Stimulated activated CD4-positive, alpha-beta T cell treated with anti-CD3 and anti-CD28 coated beads, TNF-alpha, amount 100 ng/mL, for 24 hours (primary cell): ENCODE measurements around the gene LMLN.
A peak's percentile ranks its signal among the peaks of the same experiment; 100 is the strongest.
"Not testable (repeated sequence)": the region's sequence is repeated elsewhere in the genome, so short reads cannot be mapped to it uniquely, and the experiment has no call there.

Experiments used
- DNase-seq, 3 experiments: peaks; one replicate each; pipeline ENCODE4 v3.0.0-alpha.2; 2020; ENCODE audit warnings: low read depth in 3 of 3

LMLN gene

DNA sequence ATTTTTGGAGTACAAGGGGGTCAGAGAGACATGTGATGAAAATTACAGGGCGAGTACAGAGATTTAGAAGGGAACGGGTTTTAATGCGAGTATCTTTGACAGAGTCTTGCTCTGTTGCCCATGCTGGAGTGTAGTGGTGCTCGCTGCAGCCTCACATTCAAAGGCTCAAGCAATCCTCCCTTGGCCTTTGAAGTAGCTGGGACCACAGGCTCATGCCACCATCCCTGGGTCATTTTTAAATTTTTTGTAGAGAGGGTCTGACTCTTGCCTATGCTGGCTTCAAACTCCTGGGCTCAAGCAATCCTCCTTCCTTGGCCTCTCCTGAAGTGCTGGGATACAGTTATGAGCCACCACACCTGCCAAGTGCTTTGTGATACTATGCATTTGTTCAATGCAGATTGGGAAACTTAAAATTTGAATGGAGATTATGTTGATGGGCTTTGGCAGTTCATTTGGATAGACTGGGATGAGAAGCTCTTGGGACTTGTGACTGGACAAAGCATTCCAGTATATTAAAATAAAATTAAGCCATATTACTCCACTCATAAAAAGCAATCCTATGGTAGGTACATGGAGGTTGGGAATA lies 4.0 kb upstream of the LMLN start:
- no peak for DNase-seq

DNA sequence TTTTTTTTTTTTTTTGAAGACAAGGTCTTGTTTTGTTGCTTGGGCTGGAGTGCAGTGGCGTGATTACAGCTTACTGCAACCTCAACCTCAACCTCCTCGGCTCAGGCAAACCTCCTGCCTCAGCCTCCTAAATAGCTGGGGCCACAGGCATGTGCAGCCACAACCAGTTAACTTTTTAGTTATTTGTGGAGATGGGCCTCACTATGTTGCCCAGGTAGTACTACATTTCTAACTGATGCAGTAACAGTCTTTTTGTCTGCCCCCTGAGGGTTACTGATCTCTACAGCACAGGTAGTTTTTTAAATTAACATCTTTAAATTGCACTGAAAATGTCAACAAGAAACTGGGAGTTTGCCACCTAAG lies 3.4 kb upstream of the LMLN start:
- no peak for DNase-seq

DNA sequence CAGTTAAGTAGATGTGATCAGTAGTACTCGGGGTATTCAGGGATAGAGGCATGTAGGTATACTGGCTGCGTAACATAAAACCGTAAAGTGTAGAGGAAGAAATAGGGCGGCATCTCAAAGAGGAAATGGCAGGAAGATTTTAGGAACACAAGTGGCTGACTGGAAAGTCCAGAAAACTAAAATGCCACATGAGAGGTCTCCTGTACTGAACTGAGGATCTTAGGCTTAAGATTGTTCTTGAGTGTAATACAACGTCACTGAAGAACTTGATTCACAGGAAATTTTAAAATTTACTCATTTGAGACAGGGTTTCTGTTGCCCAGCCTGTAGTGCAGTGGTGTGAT lies 2.3 kb upstream of the LMLN start:
- DNase-seq: no peak

DNA sequence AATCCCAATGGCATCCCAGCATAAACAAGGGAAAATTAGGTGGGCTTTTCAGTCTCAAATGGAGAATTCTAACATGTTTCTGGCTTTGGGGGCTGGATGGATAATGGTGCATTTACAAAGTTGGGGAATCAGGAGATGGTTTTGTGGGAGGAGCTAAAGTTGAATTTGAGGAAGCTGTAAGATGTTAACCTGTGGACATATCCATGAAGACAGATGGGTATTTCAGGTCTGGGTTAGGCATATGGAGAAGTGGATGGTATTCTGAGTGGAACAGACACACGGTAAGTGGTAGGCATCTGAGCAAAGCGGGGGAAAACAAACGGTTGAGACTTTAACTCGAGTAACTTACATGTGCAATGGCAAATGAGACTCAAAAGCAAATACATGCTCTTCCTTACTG lies 1.7 kb upstream of the LMLN start:
- DNase-seq: no peak

DNA sequence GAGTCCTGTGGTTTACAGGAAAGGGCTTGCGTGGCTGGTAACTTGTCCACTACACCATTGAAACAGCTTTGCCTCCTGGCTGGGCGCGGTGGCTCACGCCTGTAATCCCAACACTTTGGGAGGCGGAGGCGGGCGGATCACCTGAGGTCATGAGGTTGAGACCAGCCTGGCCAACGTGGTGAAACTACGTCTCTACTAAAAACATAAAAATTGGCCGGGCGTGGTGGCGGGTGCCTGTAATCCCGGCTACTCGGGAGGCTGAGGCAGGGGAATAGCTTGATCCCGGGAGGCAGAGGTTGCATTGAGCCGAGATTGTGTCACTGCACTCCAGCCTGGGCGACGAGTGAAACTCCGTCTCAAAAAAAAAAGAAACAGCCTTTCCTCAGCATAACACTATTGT lies 1.2 kb upstream of the LMLN start:
- not testable (repeated sequence) for DNase-seq

DNA sequence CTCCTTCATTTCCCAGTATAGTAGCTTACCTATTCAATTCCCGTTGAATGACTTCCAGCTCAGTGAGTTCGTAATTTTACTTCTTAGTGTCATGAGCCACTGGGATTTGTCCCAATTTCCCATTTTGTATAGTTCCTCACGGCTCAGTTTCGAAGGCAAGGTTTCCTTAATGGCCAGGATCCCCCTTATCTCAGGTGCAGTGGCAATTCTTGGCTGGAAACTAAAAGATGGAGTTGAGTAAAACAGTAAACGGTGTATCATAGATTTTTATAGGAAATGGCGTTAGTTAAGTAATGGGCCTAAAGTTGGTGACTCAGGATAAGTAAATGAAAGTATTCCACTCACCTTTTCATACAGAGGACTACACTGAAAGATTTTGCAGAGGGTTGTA lies 522 bp upstream of the LMLN start:
- no peak for DNase-seq

DNA sequence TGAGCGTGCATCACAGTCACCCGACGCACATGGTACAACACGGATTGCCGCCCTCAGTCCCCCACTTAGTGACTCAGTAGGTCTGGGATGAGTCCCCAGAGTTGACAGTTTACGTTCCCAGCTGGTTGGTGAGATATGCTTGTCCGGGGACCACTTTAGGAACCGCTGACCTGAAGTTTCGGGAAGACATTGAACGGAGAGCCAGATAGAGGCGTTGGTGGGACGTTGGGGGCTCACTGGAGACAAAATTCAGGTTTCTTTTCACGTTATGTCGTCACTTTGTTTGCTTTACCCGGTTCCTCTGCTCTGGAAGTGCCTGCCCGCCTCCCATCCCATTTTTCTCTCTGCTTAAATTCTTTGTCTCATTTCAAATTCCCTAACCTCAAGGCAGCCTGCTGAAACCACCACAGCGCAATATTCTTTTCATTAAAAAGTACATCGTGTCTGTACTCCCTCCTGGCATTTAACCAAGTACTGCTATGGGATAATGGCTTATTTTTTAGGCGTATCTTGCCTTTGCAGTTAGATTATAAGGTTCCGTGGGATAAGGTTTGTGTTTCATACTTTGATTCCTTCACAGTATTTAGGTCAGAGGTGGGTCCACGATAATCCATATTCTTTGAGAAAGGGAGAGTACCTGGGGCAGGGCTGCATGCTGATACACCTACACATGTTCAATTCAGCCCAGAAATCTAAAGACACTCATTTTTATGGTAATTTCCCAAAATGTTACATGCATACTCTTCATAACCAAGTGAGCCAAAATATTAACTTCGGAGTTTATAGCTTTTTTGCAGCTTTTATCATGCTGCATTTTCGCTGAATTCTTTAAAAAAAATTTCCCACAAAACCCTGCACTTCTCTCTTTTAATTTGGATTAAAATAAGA lies 921 bp downstream of the LMLN start:
- DNase-seq: peak in 1 of 3 experiments; percentile 56

DNA sequence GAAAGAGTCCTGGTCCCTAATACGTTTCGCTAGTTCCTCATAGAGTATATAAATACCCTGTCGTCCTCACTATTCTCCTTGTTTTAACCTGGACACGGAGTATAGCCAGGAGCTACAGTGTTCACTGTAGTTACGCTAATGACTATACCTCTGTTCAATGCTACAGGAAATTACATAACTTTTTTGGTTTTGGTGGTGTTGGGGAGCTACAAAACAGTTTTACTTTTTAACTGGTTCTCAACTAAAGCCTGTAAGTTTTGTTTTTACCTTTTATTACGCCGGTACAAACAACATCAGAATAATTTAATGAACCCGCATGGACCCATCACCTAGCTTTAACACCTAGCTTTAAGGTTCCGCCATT lies 1.5 kb downstream of the LMLN start:
- no peak for DNase-seq

DNA sequence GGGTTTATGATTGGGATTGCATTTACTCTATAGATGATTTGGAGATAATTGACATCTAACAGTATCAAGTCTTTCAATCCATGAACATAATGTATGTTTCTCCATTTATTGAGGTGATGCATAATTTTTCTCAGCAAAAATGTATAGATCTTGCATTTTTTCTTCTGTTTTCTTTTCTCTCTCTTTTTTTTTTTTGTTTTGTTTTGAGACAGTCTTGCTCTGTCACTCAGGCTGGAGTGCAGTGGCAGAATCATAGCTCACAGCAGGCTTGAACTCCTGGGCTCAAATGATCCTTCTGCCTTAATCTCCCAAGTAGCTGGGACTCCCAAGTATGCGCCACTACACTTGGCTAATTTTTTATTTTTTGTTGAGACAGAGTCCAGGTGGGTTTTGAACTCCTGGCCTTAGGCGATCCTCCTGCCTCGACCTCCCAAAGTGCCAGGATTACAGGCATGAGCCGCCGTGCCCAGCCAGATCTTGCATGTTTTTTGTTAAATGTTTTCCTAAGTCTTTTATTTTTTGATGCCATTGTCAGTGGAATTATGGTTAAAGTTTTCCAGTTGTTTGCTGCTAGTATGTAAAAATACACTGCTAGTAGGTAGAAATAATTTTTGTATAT lies 3.1 kb downstream of the LMLN start:
- no peak for DNase-seq

DNA sequence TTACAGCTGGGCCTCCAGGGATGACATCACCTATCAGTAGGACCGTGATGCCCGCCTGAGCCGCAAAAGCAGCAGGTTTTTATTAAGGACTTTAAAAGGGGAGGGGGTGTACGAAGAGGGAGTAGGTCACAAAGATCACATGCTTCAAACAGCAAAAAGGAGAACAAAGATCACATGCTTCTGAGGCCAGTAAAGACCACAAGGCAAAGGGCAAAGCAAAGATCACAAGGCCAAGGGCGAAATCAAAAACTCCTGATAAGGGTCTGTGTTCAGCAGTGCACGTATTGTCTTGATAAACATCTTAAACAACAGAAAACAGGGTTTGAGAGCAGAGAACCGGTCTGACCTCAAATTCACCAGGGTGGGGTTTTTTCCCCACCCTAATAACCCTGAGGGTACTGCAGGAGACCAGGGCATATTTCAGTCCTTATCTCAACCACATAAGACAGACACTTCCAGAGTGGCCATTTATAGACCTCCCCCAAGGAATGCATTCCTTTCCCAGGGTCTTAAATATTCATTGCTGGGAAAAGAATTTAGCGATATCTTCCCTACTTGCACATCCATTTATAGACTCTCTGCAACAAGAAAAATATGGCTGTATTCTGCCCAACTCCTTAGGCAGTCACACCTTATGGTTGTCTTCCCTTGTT lies 7.4 kb downstream of the LMLN start:
- not testable (repeated sequence) for DNase-seq

DNA sequence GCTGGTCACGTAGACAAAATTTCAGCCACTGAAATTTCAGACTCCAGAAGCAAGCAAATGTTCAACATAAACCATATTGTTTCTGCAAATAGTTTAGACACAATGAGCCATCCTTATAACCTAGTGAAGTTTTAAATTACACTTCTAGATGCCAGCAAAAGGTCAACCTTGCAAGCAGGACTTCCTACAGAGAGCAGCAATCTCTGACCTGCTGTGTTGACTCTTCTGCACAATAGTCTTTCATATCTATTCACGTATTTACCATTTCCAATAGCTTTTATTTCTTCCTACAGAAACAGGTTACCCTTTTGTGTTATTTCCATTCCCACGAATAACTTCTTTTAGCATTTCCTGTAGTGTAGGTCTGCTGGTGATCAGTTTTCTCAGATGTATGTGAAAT lies 10.6 kb downstream of the LMLN start:
- DNase-seq: no peak

DNA sequence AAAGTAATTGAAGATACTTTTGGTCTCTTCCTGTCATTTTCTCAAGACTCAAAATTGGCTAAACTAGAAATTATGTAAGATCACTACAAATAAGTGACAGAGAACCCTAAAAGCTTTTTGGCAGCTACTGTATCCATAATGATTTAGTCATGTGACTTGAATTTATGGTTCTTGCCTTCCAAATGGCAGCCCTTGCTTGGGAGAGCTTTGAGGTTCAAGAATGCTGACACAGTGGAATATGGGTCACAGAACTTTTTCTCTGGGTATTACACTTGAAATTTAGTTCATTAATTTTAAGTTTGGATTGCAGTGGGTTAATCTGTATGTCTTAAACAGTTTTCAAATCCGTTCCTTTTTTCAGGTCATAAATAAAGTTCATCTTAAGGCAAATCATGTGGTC lies 14.0 kb downstream of the LMLN start:
- no peak for DNase-seq

DNA sequence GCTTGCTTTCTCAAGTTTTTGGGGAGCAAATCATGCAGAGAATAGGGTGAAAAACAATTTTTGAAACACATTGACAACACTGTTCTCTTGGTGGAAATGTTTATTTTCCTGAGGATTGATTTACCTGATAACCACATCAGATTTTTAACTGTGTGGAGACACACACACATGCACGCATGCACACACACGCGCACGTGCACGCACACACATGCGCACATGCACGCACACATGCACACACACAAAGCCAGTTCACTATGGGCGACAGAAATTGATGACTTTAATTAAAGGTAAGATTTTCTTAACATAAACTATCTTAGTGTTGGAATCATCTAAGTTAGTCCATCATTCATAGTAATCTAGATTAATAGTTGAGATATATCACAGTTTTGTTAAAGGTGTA lies 15.3 kb downstream of the LMLN start:
- no peak for DNase-seq

DNA sequence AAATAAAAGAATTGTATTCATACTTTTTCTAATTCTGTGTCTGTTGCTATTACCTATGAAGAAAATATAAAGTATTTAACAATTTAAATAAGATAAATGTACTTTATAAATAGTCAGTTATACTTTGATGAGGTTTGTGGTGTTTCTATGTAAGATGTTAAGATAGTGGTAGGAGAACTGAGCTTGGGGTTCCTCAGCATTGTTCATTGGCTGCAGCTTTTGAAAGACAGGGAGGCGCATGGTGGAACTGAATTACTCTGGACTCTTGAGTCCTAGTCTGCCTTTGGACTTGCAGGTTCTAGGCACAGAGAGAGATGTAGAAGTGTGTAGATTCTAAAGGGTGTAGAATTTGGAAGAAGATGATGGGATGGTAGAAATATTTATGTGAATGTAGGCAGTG lies 23.1 kb downstream of the LMLN start:
- DNase-seq: no peak

DNA sequence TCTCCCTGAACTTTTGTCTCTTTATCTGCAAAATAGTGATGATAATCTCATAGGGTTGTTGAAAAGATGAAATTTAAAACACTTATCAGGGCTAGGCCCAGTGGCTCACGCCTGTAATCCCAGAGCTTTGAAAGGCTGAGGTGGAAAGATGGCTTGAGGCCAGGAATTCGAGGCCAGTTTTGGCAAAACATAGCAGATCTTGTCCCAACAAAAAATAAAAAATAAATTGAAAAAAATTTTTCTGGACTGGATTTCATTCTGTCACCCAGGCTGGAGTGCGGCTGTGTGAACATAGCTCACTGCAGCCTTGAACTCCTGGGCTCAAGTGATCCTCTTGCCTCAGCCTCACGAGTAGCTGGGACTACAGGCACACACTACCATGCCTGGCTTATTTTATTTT lies 29.6 kb downstream of the LMLN start:
- no peak for DNase-seq

DNA sequence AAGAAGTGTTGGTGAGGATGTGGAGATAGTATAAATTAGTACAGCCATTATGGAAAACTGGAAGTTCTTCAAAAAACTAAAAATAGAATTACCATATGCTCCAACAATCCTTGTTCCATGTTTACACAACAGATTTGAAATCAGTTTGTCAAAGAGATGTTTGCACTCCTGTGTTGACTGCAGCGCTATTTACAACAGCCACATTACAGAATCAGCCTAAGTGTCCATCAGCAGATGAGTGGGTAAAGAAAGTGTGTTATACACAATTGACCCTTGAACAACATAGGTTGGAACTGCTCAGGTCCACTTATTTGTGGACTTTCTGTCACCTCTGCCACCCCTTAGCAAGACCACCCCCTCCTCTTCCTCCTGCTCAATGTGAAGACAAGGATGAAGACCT lies 34.7 kb downstream of the LMLN start:
- no peak for DNase-seq

DNA sequence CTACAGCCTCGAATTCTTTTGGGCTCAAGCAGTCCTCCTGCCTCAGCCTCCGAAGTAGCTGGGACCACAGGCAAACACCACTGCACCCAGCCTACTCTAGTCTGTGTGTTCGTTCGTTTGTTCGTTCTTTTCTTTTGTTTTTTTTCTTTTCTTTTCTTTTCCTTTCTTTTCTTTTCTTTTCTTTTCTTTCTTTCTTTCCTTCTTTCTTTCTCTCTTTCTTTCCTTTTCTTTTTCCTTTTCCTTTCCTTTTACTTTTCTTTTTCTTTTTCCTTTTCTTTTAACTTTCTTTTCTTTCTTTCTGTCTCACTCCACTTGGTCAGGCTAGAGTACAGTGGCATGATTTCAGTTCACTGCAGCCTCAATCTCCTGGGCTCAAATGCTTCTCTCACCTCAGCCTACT lies 36.8 kb downstream of the LMLN start:
- no peak for DNase-seq

DNA sequence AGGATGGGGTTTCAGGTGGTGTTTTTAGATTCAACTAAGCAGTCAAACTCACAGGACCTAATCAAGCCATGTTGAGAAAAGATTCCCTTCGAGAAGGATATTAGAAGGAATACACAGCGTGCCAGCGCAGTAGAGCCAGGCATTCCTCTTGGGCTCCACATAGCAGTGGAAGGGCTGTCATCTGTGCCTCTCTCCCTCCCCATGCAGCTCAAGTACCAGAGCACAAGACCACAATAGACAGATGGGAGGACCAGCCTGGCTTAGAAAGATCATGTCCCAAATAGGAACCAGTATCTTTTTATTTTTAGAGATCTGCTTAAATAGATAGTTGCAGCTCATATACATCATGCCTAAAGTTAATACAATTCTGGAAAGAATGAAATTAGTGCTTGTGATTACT lies 37.9 kb downstream of the LMLN start:
- DNase-seq: no peak

DNA sequence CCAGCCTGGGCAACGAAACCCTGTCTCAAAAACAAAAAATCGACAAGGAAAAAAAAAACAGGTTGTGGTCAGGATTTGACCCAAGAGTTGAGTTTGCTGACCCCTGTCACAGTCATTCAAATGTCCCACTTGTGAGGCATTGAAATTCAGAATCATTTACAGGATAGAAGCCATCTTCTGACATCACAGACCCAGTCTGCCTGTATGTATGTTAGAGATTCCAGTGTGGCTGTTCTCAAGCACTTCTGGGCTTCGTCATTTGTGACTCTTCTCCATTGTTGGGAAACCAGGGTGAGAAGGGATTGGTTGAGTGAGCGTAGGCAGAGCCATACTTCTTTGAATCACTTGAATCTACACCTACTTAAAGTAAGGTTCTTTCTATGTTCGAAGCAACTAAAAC lies 57.1 kb downstream of the LMLN start:
- no peak for DNase-seq

DNA sequence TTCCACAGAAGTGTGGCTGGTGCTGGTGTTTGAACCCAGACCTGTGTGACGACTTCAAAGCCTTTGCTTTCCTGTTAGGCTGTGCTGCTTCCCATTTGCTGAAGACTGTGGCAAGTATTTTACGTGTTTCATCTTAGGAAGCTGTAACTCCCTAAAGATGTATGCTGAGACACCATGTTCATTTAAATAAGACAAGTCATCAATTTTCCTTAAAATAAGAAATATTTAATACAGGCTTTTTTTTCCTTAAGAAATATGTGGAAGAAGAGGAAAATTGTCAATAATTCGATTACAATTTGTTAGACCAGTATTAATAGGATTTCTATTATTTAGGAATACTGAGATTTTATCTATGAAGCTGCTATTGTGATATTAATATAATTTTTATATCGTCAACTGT lies 58.4 kb downstream of the LMLN start:
- DNase-seq: no peak

DNA sequence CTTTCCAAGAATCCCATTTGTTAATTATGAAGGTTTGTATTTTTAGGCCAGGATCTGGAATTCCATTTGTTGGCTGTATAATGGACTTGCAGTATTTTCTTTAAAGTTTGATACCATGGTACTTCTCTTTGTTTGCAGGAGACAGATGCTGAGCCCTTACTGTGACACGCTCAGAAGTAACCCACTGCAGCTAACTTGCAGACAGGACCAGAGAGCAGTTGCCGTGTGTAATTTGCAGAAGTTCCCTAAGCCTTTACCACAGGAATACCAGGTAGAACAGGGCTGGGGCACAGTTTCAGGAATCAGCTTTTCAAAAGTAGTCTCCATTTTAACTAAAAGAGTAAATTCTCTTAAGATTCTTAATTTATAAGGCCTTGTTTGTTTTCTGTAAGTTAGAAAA lies 59.1 kb downstream of the LMLN start:
- no peak for DNase-seq

DNA sequence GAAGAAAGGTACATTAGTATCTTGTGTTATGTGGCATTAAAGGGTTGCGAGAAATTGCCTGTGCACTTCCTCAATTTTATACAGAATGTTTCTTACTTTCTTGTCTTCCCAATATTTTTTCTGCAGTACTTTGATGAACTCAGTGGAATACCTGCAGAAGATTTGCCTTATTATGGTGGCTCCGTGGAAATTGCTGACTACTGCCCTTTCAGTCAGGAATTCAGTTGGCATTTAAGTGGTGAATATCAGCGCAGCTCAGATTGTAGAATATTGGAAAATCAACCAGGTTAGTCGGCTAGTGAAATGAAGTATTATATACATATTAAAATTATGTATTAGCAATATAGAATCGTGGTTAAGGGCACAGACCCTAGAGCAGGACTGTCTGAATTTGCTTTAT lies 61.3 kb downstream of the LMLN start:
- no peak for DNase-seq

DNA sequence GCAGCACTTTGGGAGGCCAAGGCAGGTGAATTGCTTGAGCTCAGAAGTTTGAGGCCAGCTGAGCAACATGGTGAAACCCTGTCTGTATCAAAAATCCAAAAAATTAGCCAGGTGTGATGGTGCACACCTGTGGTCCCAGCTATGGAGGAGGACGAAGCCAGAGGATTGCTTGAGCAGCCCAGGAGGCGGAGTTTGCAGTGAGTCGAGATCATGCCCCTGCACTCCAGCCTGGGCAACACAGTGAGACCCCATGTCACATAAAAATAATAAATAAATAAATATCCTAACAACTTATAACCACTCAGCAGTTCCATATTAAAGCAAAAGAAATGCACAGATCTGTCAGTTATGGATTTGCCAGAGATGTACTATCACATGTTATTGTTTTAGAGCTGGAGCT lies 62.6 kb downstream of the LMLN start:
- no peak for DNase-seq
